MCF 10A (cell line): Measurements from ENCODE around the gene ARHGAP24. TPM values are rescaled to one million over a fixed set of nuclear protein-coding genes. Genes with fewer than 3 reads are reported as not detected.

Experiments
- BruUV-seq: library from RNA; stranded (reverse); fragments of 400-500 nt; replicated peaks from 2 replicates; lab custom pipeline; 2021; lab: Mats Ljungman, UMichigan
- CTCF ChIA-PET: fragments of 300-600 bp; sonication (Branson Sonifier 250); formaldehyde crosslinking; extraction: SDS; loops from one replicate; lab custom pipeline; 2021; ENCODE audit warnings: antibody characterized with exemption, inconsistent platforms; lab: Yijun Ruan, JAX
- POLR2A ChIA-PET: fragments of 300-600, 350-650 bp; sonication (Branson Sonifier 250); formaldehyde crosslinking; extraction: SDS; loops from one replicate; lab custom pipeline; 2020; ENCODE audit warnings: antibody characterized with exemption, inconsistent platforms; lab: Yijun Ruan, JAX
- DNase-seq: peaks from one replicate; pipeline ENCODE4 v3.0.0-alpha.2; 2018; ENCODE audit not compliant: unreplicated experiment
- H3K27ac Mint-ChIP-seq: one replicate; pipeline ENCODE4 v1.8.0; 2022; ENCODE audit warnings: mild to moderate bottlenecking, low read depth, mixed read lengths; ENCODE audit not compliant: unreplicated experiment
- H3K27me3 Mint-ChIP-seq: one replicate; pipeline ENCODE4 v1.8.0; 2022; ENCODE audit warnings: mixed read lengths; ENCODE audit not compliant: insufficient read depth, unreplicated experiment
- H3K36me3 Mint-ChIP-seq: one replicate; pipeline ENCODE4 v1.8.0; 2022; ENCODE audit warnings: mild to moderate bottlenecking, moderate library complexity, mixed read lengths; ENCODE audit not compliant: insufficient read depth, unreplicated experiment
- H3K4me1 Mint-ChIP-seq: one replicate; pipeline ENCODE4 v1.8.0; 2022; ENCODE audit warnings: mixed read lengths; ENCODE audit not compliant: insufficient read depth, unreplicated experiment
- H3K4me3 Mint-ChIP-seq: one replicate; pipeline ENCODE4 v1.8.0; 2022; ENCODE audit warnings: mild to moderate bottlenecking, moderate library complexity, mixed read lengths; ENCODE audit not compliant: unreplicated experiment
- H3K9me3 Mint-ChIP-seq: one replicate; pipeline ENCODE4 v1.8.0; 2022; ENCODE audit warnings: mixed read lengths; ENCODE audit not compliant: unreplicated experiment
- CTCF ChIP-seq: fragments of 200-600 bp; IDR thresholded peaks from one replicate; pipeline ENCODE4 v1.8.0; 2022; ENCODE audit warnings: antibody characterized with exemption, mild to moderate bottlenecking; ENCODE audit not compliant: unreplicated experiment
- intact Hi-C: fragments of 100-400 bp; cut with micrococcal nuclease; formaldehyde crosslinking; loops from 2 replicates; pipeline ENCODE4 v1.14.1; 2022
- total RNA-seq: library from RNA; stranded (reverse); gene quantifications from 2 replicates; pipeline ENCODE4 v1.2.3, GENCODE V29; 2022

The ARHGAP24 gene
- total RNA-seq, 1 experiment from 2014 or later, result 2.6 TPM

GRCh38 chr4:85555206-85555605 lies 80.3 kb downstream of the ARHGAP24 start:
- peak; percentile 14 for DNase-seq
- BruUV-seq, result no TSS peak
- no peaks in the 10 kb centered on the region for H3K36me3 Mint-ChIP-seq
- ChIA-PET CTCF (no interaction called here), POLR2A (no interaction called here)
- intact Hi-C loops, result no loop called here
- H3K27me3 Mint-ChIP-seq, result no peaks in the 10 kb centered on the region
- no peak overlapping the region for H3K4me3 Mint-ChIP-seq
- no peak for TF ChIP-seq CTCF
- H3K9me3 Mint-ChIP-seq, result peaks cover 17% of the 10 kb centered on the region
- H3K27ac Mint-ChIP-seq, result peak overlapping the region; percentile 5
- H3K4me1 Mint-ChIP-seq, result peaks cover 10% of the 10 kb centered on the region

GRCh38 chr4:85556283-85556682 lies 81.3 kb downstream of the ARHGAP24 start:
- BruUV-seq, result no TSS peak
- H3K27me3 Mint-ChIP-seq, result no peaks in the 10 kb centered on the region
- no peak for DNase-seq
- H3K9me3 Mint-ChIP-seq, result peaks cover 17% of the 10 kb centered on the region
- no peaks in the 10 kb centered on the region for H3K36me3 Mint-ChIP-seq
- ChIA-PET POLR2A (interaction anchor here (0.6 kb wide), 1 partner anchor 13 kb away, joined by 3 read pairs; no protein-coding TSS in a partner anchor), CTCF (interaction anchor here (0.5 kb wide), 1 partner anchor 264 kb away, joined by 3 read pairs; no protein-coding TSS in a partner anchor)
- no peak for TF ChIP-seq CTCF
- H3K27ac Mint-ChIP-seq, result no peak overlapping the region
- H3K4me3 Mint-ChIP-seq, result no peak overlapping the region
- intact Hi-C loops, result no loop called here
- H3K4me1 Mint-ChIP-seq, result peaks cover 10% of the 10 kb centered on the region

GRCh38 chr4:85557016-85557901 lies 82.3 kb downstream of the ARHGAP24 start:
- Mint-ChIP-seq H3K9me3 (peaks cover 10% of the 10 kb centered on the region), H3K4me3 (no peak overlapping the region), H3K4me1 (peaks cover 10% of the 10 kb centered on the region), H3K36me3 (no peaks in the 10 kb centered on the region), H3K27ac (no peak overlapping the region), H3K27me3 (no peaks in the 10 kb centered on the region)
- ChIA-PET CTCF (no interaction called here), POLR2A (interaction anchor here (0.6 kb wide), 1 partner anchor 43 kb away, joined by 3 read pairs; no protein-coding TSS in a partner anchor)
- DNase-seq, result no peak
- BruUV-seq, result no TSS peak
- intact Hi-C loops, result no loop called here
- TF ChIP-seq CTCF, result no peak

- H3K27me3 Mint-ChIP-seq, result no peaks in the 10 kb centered on the region
- no peaks in the 10 kb centered on the region for H3K9me3 Mint-ChIP-seq
- ChIA-PET POLR2A (no interaction called here), CTCF (interaction anchor here (0.6 kb wide), 1 partner anchor 471 kb away, joined by 3 read pairs; no protein-coding TSS in a partner anchor)
- TF ChIP-seq CTCF, result no peak
- intact Hi-C loops, result no loop called here
- H3K36me3 Mint-ChIP-seq, result peaks cover 6% of the 10 kb centered on the region
- DNase-seq, result no peak
- BruUV-seq, result no TSS peak
- no peak overlapping the region for H3K27ac Mint-ChIP-seq
- H3K4me3 Mint-ChIP-seq, result no peak overlapping the region
- peaks cover 6% of the 10 kb centered on the region for H3K4me1 Mint-ChIP-seq
Measured at GRCh38 chr4:85565761-85566480, 91.0 kb downstream of the ARHGAP24 start.
